ENCODE measurements around the gene RAB8A.

DNA sequence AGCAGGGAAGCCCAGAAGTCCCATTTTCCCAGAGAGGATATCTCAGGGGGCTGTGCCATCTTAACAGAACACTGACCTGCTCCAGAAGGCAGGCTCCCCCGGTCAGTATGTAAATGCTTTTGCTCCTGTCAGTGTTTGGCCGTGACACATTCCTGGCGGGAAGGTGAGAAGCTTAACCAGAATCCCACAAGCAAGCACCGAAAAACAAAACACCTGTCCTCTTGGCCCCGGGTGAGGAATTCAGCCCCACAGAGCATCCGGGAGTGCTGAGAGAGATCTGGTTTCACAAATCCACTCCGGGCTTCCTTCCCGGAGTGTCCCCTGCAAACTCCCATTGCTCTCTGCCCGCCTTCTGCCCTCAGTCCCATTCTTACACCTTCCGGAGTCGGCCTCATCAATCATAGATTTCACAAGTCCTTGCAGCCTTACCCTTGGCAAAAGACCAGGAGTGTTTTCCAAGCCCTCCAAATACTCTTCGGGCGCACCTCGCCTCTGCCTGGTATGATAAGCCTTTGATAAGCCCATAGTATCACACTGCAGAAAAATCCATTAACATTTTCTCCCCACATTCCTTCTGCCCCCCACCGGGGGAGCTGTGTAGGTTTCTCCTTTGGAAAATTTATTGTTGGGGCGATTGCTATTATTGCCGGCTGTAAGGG, 23.2 kb upstream of the RAB8A start:
- TF ChIP-seq POLR2A (IDR thresholded peaks at IDR 0.05) = no peak
- TF ChIP-seq, protein P1, sequence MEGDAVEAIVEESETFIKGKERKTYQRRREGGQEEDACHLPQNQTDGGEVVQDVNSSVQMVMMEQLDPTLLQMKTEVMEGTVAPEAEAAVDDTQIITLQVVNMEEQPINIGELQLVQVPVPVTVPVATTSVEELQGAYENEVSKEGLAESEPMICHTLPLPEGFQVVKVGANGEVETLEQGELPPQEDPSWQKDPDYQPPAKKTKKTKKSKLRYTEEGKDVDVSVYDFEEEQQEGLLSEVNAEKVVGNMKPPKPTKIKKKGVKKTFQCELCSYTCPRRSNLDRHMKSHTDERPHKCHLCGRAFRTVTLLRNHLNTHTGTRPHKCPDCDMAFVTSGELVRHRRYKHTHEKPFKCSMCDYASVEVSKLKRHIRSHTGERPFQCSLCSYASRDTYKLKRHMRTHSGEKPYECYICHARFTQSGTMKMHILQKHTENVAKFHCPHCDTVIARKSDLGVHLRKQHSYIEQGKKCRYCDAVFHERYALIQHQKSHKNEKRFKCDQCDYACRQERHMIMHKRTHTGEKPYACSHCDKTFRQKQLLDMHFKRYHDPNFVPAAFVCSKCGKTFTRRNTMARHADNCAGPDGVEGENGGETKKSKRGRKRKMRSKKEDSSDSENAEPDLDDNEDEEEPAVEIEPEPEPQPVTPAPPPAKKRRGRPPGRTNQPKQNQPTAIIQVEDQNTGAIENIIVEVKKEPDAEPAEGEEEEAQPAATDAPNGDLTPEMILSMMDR (IDR thresholded peaks at IDR 0.05) = peak in 2 of 6 experiments; percentile 14 to 28

All from adrenal gland (tissue), 5 donors.